Omental fat pad (tissue), 4 donors: ENCODE data around the gene GASK1A. TPM values are rescaled to one million over a fixed set of nuclear protein-coding genes. Genes with fewer than 3 reads are reported as not detected.

Experiments used
- ATAC-seq: fragments of 150-250 bp; one replicate; pipeline ENCODE4 v1.9.1; 2016; ENCODE audit warnings: mild to moderate bottlenecking, moderate library complexity; ENCODE audit not compliant: low FRiP score
- DNase-seq: peaks from one replicate; pipeline ENCODE4 v3.0.0-alpha.2; 2019; ENCODE audit warnings: low spot score
- total RNA-seq, 4 donors: library from RNA; depleted of rRNA; stranded (reverse); fragments of >200 nt; gene quantifications; one replicate each; pipeline ENCODE4 v1.1.0, GENCODE V29; 2016
- TF ChIP-seq, protein P1 (sequence below), 3 donors: fragments of 450-650 bp; IDR thresholded peaks; one replicate each; pipeline ENCODE4 v1.5.1; 2016 to 2017; ENCODE audit warnings: antibody characterized with exemption in 3 of 3, mild to moderate bottlenecking in 3 of 3, moderate library complexity in 2 of 3

GASK1A gene
- total RNA-seq, 4 donors from 2014 or later, result 4.9 to 39.9 (median 14.8) TPM

DNA sequence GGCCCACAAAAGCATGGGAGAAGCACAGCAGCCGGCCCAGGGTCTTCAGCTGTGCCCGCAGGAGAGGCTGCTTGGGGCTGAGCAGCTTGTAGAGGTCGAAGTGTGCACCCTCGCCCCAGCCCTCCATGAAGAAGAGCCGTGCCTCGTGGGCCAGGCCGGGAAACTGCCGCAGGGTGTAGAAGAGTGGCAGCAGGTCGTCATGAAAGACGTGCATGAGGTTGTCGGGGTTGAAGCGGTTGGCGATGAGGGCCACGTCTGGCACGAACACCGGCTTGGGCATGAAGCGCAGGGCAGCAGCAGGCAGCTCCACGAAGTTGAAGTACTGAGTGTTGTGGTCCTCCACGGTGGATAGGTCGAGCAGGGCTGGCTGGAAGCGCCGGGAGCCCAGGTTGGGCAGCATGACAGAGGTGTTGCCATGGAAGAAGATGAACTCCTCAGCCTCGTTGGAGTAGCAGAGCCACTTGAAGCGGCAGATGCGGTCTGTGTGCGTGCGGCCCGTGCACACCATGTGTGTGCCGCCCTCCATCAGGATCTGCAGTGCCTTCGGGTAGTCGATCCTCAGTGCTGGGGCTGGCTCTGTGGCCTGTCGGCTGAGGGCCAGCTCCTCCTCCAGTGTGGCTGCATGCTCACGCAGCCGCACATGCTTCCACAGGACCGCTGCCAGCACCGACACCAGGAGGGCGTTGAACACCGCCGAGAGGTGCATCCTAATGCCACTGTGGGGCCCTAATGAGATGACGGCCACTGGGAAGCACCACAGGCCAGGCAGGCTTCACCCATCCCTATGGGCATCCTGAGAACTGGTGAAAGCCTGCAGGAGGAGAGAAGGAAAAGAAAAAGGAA is 101.8 kb downstream of the GASK1A start:
- ATAC-seq, result no peak
- no peak for DNase-seq
- TF ChIP-seq, protein P1, sequence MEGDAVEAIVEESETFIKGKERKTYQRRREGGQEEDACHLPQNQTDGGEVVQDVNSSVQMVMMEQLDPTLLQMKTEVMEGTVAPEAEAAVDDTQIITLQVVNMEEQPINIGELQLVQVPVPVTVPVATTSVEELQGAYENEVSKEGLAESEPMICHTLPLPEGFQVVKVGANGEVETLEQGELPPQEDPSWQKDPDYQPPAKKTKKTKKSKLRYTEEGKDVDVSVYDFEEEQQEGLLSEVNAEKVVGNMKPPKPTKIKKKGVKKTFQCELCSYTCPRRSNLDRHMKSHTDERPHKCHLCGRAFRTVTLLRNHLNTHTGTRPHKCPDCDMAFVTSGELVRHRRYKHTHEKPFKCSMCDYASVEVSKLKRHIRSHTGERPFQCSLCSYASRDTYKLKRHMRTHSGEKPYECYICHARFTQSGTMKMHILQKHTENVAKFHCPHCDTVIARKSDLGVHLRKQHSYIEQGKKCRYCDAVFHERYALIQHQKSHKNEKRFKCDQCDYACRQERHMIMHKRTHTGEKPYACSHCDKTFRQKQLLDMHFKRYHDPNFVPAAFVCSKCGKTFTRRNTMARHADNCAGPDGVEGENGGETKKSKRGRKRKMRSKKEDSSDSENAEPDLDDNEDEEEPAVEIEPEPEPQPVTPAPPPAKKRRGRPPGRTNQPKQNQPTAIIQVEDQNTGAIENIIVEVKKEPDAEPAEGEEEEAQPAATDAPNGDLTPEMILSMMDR (IDR thresholded peaks at IDR 0.05), result no peak

DNA sequence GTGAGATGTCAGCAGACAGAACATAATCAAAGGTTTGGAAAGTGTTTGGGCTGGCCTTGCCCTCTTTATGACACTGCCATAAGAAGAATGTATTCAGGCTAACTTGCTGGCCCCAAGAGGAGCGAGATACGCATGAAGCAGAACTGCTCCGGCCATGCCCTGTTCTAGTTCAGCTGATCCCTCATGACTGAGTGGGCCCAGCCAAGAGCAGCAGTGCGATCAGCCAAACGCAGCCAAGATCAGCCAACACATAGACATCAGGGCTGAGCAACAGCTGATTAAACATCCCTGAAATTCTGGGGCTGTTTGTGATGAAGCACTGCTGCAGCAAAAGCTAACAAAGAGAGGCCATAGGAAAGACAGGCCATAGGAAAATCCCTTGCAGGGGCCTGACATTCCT is 102.7 kb downstream of the GASK1A start:
- DNase-seq (no peak), ATAC-seq (no peak)
- TF ChIP-seq, protein P1 (IDR thresholded peaks at IDR 0.05), result no peak

DNA sequence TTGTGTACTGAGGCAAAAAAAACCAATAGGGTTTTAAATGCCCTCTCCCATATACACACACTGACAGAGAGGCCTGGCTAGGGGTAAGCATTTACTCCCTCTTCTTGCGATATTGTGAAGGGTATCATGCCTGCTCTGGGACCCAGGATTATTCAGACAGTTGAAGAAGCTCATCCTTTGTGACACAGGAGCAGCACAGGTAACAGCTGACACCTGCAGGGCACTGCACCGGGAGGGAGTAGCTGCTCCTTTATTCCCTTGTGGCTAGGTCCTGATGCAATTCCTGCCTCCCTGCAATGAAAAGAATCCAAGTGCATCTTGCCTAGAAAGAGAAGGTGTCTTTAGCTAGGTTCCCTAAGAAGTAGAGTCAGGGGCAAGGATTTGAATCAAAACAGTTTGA is 103.3 kb downstream of the GASK1A start:
- TF ChIP-seq, protein P1 (IDR thresholded peaks at IDR 0.05), result no peak
- no peak for ATAC-seq

DNA sequence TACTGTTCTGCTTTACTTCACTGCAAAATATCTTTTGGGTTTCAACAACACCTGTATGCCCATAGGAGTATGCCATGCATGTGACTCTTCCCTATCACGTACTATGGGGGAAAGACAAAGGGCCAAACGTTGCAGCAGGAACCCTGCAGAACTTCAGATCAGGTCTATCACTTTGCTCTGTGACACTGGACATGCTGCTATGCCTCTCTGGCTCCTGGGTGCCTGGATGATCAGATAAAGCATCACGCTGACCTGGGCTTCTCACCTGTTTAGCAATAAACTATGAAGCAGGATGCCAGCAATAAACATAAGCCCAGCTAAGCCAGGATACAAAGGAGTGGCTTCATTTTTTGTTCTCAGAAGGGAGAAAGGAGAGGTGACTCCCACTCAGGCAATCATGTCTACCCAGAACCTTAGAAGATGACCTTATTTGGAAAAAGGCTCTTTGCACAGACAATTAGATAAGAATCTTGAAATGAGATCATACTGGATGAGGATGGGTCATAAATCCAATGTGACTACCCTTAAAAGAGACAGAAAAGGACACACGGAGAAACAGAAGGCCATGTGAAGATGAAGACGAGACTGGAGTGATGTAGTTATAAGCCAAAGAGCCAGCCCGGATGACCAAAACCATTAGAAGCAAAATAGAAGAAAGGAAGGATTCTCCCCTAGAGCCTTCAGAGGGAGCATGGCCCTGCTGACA is 107.5 kb downstream of the GASK1A start:
- ATAC-seq, result no peak

More for the DNA sequence above, 103.3 kb downstream of the GASK1A start:
- no peak for DNase-seq

DNA sequence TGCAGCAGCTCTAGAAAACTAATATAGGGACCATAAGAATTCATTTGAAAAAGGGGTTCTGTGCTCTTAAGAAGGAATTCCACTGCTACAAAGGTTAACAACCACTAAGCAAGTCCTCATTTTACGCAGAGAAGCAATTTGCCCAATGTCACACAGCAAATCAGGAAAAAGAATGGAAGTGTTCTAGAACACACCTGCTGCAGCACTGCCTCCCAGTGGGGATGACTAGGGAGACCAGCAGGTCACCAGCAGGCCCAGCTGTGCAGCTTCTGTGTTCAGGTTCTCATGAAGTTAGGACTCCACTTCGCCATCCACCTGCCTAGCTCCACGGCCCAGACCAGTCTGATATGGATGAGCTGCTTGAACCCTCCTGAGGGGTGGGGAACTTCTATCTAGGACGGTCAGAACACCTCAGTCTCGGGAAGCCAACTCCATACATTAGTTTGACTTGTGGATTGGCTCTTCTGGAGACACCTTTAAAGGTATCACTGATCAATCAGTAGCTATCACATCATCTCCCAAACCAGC is 108.2 kb downstream of the GASK1A start:
- TF ChIP-seq, protein P1 (IDR thresholded peaks at IDR 0.05), result no peak
- DNase-seq, result no peak
- ATAC-seq, result no peak

More for the DNA sequence above, 107.5 kb downstream of the GASK1A start:
- TF ChIP-seq, protein P1 (IDR thresholded peaks at IDR 0.05), result no peak
- no peak for DNase-seq

DNA sequence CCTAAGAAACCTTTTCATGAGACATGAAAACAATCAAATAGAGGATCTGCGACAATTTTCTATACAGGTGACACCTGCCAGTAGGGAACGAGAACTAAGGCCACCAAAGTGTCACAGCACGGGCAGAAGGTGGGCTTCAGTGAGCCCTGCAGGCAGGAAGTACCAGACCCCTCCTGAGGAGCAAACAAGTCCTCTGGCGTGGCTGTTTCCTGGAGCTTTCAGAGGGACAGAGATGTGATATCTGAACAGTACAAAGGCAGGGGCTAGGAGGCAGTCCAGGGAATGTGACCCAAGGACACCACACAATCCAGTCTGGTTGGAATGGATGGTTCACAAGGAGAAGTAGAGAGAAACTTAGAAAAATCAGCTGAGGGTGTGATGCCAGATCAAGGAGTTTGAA is 110.0 kb downstream of the GASK1A start:
- ATAC-seq (no peak), DNase-seq (no peak)
- TF ChIP-seq, protein P1 (IDR thresholded peaks at IDR 0.05), result no peak
